H1 (cell line): ENCODE results near the gene EIF4E3.

ENCODE experiments used
- ASH2L ChIP-seq: fragments of 200-600, 300-600 bp; sonication (generic); IDR thresholded peaks from one replicate; pipeline ENCODE4 v1.7.1; 2017; ENCODE audit warnings: low read length
- CTCF ChIP-seq, 3 experiments: IDR thresholded peaks; 1 replicate in 2 of 3; 2 replicates in 1 of 3; pipeline versions ENCODE4 v1.5.1 to v1.6.1; 2011; ENCODE audit warnings: low read length in 3 of 3, mild to moderate bottlenecking in 3 of 3, inconsistent platforms in 2 of 3, low read depth in 1 of 3, moderate library complexity in 1 of 3; ENCODE audit not compliant: insufficient read depth in 1 of 3; ENCODE audit errors: control extremely low read depth in 1 of 3
- JUN ChIP-seq: IDR thresholded peaks from 2 replicates; pipeline ENCODE4 v1.6.1; 2011; ENCODE audit warnings: low read depth, mild to moderate bottlenecking, improper control_type of control experiment, low read length
- SP1 ChIP-seq: IDR thresholded peaks from 2 replicates; pipeline ENCODE4 v1.6.1; 2011; ENCODE audit warnings: low read depth, low read length

- TF ChIP-seq JUN (no peak), ASH2L (no peak), SP1 (no peak), CTCF (IDR thresholded peaks at IDR 0.05; ENCODE audit: control extremely low read depth in 1 of 3, insufficient read depth in 1 of 3, low read depth in 1 of 3, low read length in 3 of 3) (no peak)
These were observed 48.3 kb downstream of the EIF4E3 start for GRCh38 chr3:71676931-71677330.
